MCF 10A (cell line): ENCODE data around the gene FIGN. TPM values are rescaled to one million over a fixed set of nuclear protein-coding genes. Genes with fewer than 3 reads are reported as not detected.
A peak's percentile ranks its signal among the peaks of the same experiment; 100 is the strongest.

Experiments
- BruUV-seq: library from RNA; stranded (reverse); fragments of 400-500 nt; replicated peaks from 2 replicates; lab custom pipeline; 2021; lab: Mats Ljungman, UMichigan
- CTCF ChIA-PET: fragments of 300-600 bp; sonication (Branson Sonifier 250); formaldehyde crosslinking; extraction: SDS; loops from one replicate; lab custom pipeline; 2021; ENCODE audit warnings: antibody characterized with exemption, inconsistent platforms; lab: Yijun Ruan, JAX
- POLR2A ChIA-PET: fragments of 300-600, 350-650 bp; sonication (Branson Sonifier 250); formaldehyde crosslinking; extraction: SDS; loops from one replicate; lab custom pipeline; 2020; ENCODE audit warnings: antibody characterized with exemption, inconsistent platforms; lab: Yijun Ruan, JAX
- DNase-seq: peaks from one replicate; pipeline ENCODE4 v3.0.0-alpha.2; 2018; ENCODE audit not compliant: unreplicated experiment
- H3K27ac Mint-ChIP-seq: one replicate; pipeline ENCODE4 v1.8.0; 2022; ENCODE audit warnings: mild to moderate bottlenecking, low read depth, mixed read lengths; ENCODE audit not compliant: unreplicated experiment
- H3K27me3 Mint-ChIP-seq: one replicate; pipeline ENCODE4 v1.8.0; 2022; ENCODE audit warnings: mixed read lengths; ENCODE audit not compliant: insufficient read depth, unreplicated experiment
- H3K36me3 Mint-ChIP-seq: one replicate; pipeline ENCODE4 v1.8.0; 2022; ENCODE audit warnings: mild to moderate bottlenecking, moderate library complexity, mixed read lengths; ENCODE audit not compliant: insufficient read depth, unreplicated experiment
- H3K4me1 Mint-ChIP-seq: one replicate; pipeline ENCODE4 v1.8.0; 2022; ENCODE audit warnings: mixed read lengths; ENCODE audit not compliant: insufficient read depth, unreplicated experiment
- H3K4me3 Mint-ChIP-seq: one replicate; pipeline ENCODE4 v1.8.0; 2022; ENCODE audit warnings: mild to moderate bottlenecking, moderate library complexity, mixed read lengths; ENCODE audit not compliant: unreplicated experiment
- H3K9me3 Mint-ChIP-seq: one replicate; pipeline ENCODE4 v1.8.0; 2022; ENCODE audit warnings: mixed read lengths; ENCODE audit not compliant: unreplicated experiment
- intact Hi-C: fragments of 100-400 bp; cut with micrococcal nuclease; formaldehyde crosslinking; loops from 2 replicates; pipeline ENCODE4 v1.14.1; 2022
- total RNA-seq: library from RNA; stranded (reverse); gene quantifications from 2 replicates; pipeline ENCODE4 v1.2.3, GENCODE V29; 2022
- TF ChIP-seq, protein P1 (sequence below): fragments of 200-600 bp; IDR thresholded peaks from one replicate; pipeline ENCODE4 v1.8.0; 2022; ENCODE audit warnings: antibody characterized with exemption, mild to moderate bottlenecking; ENCODE audit not compliant: unreplicated experiment

Gene FIGN
- total RNA-seq, 1 experiment from 2014 or later, result 11.7 TPM

DNA sequence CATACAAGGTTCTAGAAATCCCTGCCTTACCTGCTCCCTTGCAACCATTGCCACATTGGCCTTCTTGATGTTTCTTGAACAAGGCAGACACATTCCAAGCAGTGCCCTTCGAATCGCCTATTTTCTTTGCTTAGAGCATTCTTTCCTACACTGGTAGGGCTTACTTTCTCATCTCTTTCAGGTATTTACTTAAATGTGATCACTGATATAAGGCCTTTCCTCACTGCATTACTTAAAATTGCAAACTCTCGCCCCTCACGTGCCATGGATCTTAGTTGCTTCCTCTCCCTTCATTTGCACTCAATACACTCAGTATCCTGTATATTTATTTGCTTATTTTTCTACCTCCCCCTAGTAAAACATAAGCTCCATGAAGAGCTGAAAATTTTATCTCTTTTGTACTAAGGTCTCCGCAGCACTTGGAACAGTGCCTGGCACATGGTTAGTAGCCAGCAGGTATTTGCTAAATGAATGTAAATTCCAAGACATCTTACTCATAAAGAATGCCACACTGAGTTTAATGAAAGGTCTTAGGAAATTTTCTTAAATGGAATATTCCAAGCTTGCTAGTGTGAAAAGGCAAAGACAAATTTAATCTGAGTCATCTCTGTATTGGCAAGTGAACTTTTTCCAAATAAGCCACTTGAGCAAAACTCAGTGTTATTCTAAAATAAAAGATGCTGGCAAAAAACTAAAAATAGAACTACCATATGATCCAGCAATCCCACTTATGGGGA lies 42.4 kb upstream of the FIGN start:
- Mint-ChIP-seq H3K36me3 (no peaks in the 10 kb centered on the region), H3K4me3 (peak overlapping the region; percentile 35), H3K27ac (peak overlapping the region; percentile 3), H3K27me3 (no peaks in the 10 kb centered on the region), H3K4me1 (peaks cover 45% of the 10 kb centered on the region), H3K9me3 (no peaks in the 10 kb centered on the region)
- intact Hi-C loops, result loop anchor here (2.0 kb wide), 1 partner anchor 43 kb away; no protein-coding TSS in a partner anchor
- no TSS peak for BruUV-seq
- CTCF ChIA-PET, result interaction anchor here (0.6 to 0.7 kb wide), 2 partner anchors 139 to 384 kb away, joined by 3 to 4 read pairs; no protein-coding TSS in a partner anchor
- TF ChIP-seq, protein P1, sequence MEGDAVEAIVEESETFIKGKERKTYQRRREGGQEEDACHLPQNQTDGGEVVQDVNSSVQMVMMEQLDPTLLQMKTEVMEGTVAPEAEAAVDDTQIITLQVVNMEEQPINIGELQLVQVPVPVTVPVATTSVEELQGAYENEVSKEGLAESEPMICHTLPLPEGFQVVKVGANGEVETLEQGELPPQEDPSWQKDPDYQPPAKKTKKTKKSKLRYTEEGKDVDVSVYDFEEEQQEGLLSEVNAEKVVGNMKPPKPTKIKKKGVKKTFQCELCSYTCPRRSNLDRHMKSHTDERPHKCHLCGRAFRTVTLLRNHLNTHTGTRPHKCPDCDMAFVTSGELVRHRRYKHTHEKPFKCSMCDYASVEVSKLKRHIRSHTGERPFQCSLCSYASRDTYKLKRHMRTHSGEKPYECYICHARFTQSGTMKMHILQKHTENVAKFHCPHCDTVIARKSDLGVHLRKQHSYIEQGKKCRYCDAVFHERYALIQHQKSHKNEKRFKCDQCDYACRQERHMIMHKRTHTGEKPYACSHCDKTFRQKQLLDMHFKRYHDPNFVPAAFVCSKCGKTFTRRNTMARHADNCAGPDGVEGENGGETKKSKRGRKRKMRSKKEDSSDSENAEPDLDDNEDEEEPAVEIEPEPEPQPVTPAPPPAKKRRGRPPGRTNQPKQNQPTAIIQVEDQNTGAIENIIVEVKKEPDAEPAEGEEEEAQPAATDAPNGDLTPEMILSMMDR, result no peak
- POLR2A ChIA-PET, result interaction anchor here (0.6 to 2.9 kb wide), 5 partner anchors 26 to 607 kb away, joined by 3 to 20 read pairs (median 3); no protein-coding TSS in a partner anchor
- DNase-seq, result peak; percentile 93

DNA sequence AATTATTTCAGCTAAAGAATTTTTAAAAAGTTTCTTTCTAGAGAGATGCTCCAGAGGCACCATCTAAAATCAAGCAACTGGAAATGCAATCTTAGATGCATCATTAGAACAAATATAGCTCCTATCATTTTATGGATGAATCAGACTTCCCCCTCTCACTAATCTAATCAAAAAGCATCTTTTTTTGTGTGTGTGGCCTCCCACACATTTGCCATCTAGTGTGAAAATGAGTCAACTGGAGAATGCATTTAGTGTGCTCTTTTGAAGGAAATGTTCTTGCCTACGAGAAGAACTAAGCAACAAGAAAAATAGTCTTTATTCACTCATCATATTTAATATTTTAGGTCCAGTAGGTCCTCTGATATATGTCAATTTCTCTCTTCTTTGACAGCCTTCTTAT lies 39.5 kb upstream of the FIGN start:
- intact Hi-C loops, result no loop called here
- DNase-seq, result no peak

DNA sequence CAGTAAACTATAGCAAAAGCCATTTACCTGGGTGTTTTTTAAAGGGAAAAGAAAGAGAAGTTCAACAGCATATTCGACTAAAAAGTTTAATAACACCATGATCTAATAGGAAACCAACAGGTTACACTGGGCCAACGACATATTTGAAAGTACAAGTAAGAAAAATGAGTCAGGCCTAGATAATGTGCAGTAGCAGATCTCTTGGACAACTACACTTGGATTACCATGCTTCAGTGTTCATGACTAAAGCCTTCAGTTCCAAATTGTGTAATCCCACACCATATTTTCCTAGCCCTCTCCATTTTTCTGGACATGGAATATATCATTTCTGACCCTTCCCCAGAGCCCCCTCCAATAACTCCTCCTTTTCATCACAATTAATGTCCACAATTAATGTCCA lies 39.1 kb upstream of the FIGN start:
- ChIA-PET CTCF (no interaction called here), POLR2A (interaction anchor here (0.6 to 1.3 kb wide), 3 partner anchors 22 to 41 kb away, joined by 3 read pairs; no protein-coding TSS in a partner anchor)
- Mint-ChIP-seq H3K9me3 (peaks cover 10% of the 10 kb centered on the region), H3K4me1 (peaks cover 49% of the 10 kb centered on the region), H3K4me3 (no peak overlapping the region), H3K36me3 (no peaks in the 10 kb centered on the region), H3K27me3 (no peaks in the 10 kb centered on the region), H3K27ac (peak overlapping the region; percentile 85)
- TF ChIP-seq, protein P1, result no peak
- DNase-seq, result peak; percentile 79
- BruUV-seq, result no TSS peak
- intact Hi-C loops, result no loop called here

More for the DNA sequence above, 39.5 kb upstream of the FIGN start:
- Mint-ChIP-seq H3K27ac (peak overlapping the region; percentile 85), H3K27me3 (no peaks in the 10 kb centered on the region), H3K9me3 (peaks cover 10% of the 10 kb centered on the region), H3K36me3 (no peaks in the 10 kb centered on the region), H3K4me1 (peaks cover 53% of the 10 kb centered on the region), H3K4me3 (no peak overlapping the region)
- TF ChIP-seq, protein P1, result no peak
- CTCF ChIA-PET, result interaction anchor here (0.6 kb wide), 1 partner anchor 624 kb away, joined by 3 read pairs; no protein-coding TSS in a partner anchor
- BruUV-seq, result no TSS peak
- POLR2A ChIA-PET, result interaction anchor here (0.6 to 1.3 kb wide), 3 partner anchors 23 to 42 kb away, joined by 3 read pairs; no protein-coding TSS in a partner anchor

DNA sequence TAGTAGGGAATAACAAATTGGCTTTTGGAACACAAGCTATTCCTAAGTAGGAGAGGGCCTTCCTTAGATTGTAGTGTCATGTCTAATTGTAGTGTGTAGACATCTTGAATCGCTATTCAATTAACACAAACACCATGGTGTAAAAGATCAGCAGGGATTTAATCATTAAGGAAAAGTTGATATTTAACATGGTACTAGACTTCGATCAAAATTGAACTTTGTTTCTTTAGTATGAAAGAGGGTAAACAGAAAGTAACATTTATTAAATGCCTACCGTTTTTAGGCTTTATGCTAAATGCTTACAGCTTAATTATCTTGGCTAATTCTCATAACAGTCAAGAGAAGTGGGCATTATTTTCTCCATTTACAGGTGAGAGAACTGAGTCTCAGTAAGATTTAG lies 37.5 kb upstream of the FIGN start:
- Mint-ChIP-seq H3K4me1 (peaks cover 36% of the 10 kb centered on the region), H3K4me3 (no peak overlapping the region), H3K27me3 (no peaks in the 10 kb centered on the region), H3K36me3 (no peaks in the 10 kb centered on the region), H3K27ac (no peak overlapping the region), H3K9me3 (peaks cover 10% of the 10 kb centered on the region)
- POLR2A ChIA-PET, result interaction anchor here (0.6 to 1.5 kb wide), 2 partner anchors 25 to 37 kb away, joined by 3 read pairs; partner anchors contain the start of gene FIGN
- no TSS peak for BruUV-seq
- no peak for DNase-seq
- TF ChIP-seq, protein P1, result no peak
- CTCF ChIA-PET, result interaction anchor here (0.5 to 0.6 kb wide), 2 partner anchors 13 to 765 kb away, joined by 3 to 4 read pairs; no protein-coding TSS in a partner anchor
- intact Hi-C loops, result no loop called here
